ENCODE results near the gene APOA1.
A peak's percentile ranks its signal among the peaks of the same experiment; 100 is the strongest.
"Not testable (repeated sequence)": the region's sequence is repeated elsewhere in the genome, so short reads cannot be mapped to it uniquely, and the experiment has no call there.

APOA1 gene

DNA sequence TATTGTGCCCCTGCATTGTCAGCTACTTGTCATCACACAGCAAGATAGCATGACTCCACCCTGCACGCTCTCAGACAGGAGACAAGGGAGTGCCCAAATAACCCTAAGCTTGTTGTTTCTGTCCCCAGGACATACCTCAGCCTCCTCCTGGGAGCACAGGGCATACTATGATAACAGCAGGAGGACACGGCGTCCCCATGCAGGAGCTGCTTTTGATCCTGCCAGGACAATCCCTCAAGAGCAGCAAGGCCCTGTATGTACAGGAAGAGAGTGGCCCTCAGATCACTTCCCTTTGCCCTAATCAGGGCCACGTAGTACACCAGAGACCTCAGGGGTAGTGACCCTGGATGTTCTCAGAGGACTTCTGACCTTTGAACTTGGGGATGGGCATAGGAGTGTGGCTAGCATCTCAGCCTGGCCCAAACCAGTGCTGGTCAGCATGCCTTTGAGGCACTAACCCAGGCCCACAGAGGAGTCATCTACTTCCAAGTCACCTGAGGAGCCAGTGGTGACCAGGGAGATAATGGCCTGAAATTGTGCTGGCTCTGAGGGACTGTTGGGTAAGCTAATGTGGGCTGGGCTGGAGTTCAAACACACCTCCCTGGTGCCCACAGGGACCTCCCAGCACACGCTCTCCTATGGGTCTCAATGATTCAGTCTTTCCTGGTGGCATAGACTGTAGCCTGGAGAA lies 23.5 kb downstream of the APOA1 start:
- no peak for DNase-seq (ENCODE audit: low read depth)

DNA sequence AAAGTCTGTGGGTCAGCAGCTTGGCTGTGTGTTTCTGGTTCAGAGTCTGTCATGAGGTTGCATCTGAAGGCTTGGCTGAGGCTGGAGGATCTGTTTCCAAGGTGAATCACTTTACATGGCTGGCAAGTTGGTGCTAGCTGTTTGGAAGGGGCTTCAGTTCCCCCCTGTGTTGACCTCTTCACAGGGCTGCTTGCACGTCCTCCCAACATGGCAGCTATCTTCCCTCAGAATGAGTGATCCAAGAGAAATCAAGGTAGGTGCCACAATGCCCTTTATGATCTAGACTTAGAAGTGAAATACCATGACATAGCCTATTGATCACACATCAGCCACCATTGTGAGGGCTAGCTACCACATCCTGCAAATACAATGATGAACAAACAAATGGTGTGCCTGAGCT lies 24.3 kb downstream of the APOA1 start:
- no peak for DNase-seq (ENCODE audit: low read depth)

DNA sequence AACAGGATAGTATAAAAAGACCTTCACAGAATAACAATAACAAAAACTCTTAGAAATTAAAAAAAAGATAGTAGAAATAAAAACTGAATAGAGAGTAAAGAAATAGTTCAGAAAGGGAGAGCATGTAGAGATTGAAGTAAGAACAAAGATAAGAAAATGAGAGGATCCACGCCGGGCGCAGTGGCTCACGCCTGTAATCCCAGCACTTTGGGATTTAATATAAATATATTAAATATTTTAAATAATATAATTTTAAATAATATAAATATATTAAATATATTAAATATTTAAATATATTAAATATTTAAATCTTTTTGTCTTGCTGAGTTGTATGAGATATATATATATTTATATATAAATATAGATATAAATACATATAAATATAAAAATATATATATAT lies 25.3 kb downstream of the APOA1 start:
- no peak for DNase-seq (ENCODE audit: low read depth)

DNA sequence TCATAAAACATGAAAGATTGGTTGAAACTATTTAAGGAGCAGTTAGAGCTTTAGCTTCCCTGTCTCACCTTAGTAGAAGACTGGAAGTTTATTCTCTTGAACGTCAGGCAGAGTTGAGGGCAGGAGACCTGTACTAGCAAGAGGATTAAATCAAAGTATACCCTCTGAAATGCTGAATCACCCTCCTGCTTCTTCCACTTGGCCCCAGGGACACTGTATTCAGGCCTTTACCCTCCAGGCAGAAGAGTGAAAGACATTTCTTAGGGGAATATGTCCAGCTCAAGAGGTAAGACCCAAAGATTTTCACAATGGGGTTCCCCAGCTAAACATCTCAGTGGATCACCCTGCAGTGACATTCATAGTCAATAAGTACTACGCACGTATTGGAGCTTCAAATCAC lies 26.2 kb downstream of the APOA1 start:
- DNase-seq (ENCODE audit: low read depth), result no peak

DNA sequence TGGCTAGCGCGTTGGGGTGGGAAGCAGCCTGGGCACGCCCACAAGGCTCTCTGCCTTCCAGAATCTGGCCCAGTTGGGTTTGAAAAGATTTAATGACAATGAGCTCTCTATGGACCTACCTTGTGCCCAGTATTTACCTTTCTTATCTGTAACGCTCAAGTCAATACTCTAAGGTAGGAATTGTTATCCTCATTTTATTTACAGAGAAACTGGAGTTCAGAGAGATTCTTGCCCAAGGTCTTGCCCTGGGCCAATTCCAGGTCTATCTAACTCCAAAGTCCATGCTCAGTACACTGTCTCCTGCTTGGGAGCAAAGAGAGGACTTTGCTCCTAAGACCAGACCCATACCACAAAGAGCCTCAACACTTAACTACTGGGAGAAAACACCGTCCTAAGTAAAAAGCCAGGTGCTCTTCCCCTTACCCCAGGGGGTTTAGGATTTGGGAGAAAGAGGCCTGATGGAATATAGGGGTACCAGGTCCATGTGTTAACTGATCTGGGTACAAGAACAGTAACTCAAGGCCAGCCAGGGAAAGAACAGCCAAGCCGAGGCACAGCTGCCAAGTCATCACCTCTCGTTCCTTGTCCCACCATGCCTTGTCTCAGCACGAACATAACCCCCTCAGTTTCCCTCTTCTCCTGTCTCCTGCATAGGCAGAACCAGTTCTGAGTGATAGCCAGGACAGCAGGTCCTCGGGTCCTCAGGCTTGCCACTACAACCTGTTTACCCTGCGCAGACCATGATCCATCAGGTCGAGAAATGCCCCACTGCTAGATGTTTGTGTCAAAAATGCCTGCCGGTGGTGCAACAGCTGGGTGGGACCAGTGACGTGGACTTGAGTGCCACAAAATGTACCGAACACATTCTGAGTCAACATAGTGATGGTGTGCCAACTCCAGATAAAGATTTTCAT lies 28.9 kb downstream of the APOA1 start:
- DNase-seq (ENCODE audit: low read depth), result no peak

DNA sequence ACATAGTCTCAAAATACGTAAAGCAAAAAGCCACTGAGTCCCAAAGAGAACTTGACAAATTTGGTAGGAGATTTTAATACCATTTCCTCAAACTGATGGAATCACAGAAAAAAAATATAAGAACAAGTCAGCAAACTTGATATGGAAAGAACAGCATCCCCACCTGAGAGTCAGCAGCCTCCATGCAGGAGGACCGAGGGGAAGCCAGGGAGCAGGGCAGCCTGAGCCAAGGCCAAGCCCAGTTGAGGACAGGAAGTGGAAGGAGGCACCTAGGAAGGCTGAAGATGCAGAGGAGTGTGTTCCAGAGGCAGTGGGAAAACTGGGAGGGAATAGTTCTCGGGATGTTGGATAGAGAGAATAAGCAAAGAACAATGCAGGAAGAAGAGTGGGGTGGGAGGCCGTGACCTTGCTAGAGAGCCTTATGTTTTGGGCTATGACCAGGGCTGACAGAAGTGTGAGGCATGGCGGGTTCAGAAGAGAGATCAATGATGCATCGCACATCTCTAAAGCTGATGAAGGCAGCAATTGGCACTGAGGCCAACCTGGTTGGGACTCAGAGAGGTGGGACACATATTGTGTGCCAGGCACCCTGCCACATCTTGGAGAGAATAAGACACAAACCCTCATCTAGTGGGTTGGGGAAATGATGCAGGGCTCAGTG lies 29.7 kb downstream of the APOA1 start:
- no peak for DNase-seq (ENCODE audit: low read depth)

DNA sequence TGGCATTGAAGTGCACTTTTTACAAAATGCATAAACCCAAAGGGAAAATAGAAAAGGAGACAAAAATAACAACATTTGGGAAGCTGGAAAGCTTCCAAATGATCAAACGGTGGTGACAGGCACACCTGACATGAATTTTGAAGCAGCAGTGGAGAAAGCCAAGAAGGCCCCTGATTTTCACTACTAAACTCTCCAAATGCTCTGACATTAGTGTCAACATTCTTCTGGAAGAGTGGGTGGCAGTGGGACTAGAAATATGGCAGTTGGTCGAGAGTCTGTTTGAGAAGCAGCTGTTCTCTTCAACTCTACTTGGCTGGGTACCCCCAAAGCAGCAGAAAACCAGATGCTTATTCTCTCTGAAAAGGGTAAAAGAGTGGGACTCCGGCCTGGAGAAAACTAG lies 33.4 kb downstream of the APOA1 start:
- no peak for DNase-seq (ENCODE audit: low read depth)

DNA sequence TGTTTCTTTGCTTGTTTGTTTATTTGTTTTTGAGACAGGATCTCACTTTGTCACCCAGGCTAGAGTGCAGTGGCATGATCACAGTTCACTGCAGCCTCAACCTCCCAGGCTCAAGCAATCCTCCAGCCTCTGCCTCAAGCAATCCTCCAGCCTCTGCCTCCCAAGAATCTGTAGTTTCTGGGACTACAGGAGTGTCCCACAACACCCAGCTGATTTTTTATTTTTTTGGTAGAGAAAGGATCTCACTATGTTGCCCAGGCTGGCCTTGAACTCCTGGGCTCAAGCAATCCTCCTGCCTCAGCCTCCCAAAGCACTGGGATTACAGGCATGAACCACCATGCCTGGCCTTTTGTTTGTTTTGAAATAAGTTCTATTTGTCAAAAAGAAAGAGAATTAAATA lies 35.8 kb downstream of the APOA1 start:
- DNase-seq (ENCODE audit: low read depth), result not testable (repeated sequence)

DNA sequence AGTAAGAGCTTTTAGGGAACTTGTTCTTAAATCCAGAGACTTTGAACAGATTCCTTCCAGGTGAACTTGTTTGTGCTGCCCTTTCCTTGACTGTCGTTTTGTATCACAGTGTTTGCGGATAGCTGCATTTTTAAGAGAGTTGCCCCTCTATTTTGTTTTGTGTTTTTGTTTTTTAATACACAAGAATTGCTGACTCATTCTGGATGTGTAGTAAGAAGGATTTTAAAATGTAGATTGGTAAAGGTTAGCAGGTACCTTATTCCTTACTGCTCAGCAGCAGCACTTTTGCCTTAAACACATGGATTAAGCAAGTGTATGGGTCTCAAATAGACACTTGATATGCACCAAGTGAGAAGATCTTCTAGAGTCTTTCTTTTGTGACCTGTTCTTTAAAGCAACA lies 36.8 kb downstream of the APOA1 start:
- no peak for DNase-seq (ENCODE audit: low read depth)

DNA sequence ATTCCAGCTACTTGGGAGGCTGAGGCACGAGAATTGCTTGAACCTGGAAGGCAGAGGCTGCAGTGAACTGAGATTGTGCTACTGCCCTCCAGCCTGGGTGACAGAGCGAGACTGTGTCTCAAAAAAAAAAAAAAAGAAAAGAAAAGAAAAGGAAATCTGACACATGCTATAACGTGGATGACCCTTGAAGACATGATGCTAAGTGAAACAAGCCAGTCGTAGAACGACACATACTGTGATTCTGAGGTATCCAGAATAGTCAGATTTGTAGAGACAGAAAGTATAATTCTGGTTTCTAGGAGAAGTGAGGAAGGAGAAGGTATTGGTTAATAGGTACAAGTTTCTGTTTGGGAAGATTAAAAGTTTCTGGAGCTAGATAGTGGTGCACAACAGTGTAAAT lies 39.1 kb downstream of the APOA1 start:
- DNase-seq (ENCODE audit: low read depth), result no peak

DNA sequence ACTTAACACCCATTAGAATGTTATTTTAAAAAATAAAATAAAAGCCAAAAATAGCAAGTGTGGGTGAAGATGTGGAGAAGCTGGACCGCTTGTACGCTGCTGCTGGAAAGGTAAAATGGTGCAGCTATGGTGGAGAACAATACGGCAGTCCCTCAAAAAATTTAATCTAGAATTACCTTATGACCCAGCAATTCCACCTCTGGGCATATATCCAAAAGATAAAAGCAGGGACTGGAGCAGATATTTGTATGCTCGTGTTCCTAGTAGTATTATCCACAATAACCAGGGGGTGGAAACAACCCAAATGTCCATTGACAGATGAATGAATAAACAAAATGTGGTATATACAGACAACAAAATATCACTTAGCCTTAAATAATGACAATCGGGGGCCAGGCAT lies 39.6 kb downstream of the APOA1 start:
- DNase-seq (ENCODE audit: low read depth), result no peak

DNA sequence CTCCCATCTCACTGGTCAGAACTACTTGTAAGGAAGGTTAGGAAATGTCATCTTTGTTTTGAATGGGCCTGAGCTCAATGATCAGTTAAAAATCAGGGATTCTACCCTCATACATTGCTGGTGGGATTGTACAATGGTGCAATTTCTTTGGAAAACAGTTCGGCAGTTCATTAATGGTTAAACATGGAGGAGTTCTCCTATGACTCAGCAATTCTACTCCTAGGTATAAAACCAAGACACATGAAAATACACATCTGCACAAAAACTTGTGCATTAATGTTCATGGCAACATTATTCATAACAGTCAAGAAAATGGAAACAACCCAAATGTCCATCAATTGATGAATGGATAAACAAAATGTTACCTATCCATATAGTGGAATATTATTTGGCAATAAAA lies 40.9 kb downstream of the APOA1 start:
- no peak for DNase-seq (ENCODE audit: low read depth)

DNA sequence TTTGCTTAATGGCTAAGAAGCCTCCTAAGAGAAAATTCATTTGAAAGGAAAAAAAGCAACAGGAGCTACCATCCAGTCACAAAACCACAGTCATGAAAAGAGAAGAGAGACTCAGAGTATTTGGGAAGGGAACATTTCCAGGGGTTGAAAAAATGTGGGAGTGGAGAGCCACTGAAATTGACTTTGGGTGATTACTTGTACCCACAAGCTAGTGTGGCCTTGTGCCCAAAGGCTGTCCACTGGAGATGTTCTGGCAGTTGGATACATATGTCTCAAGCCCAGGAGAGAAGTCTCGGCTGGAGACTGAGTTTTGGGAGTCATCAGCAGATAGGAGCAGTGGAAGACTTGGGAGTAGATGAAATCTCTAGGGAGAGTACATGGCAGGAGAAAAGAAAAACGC lies 42.6 kb downstream of the APOA1 start:
- no peak for DNase-seq (ENCODE audit: low read depth)

DNA sequence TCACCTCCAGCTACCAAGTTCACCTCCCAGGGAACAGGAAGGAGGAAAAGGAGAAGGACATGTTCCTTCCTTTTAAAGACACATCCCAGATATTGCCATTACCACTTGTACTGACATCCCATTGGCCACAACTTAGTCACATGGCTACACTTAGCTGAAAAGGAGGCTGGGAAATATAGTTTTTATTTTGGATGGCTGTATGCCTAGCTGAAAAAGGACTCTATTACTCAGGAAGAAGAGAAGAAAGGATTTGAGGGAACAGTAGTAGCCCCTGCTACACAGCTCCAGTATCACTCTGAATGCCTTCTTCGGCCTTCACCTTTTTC lies 43.7 kb downstream of the APOA1 start:
- DNase-seq (ENCODE audit: low read depth), result no peak

DNA sequence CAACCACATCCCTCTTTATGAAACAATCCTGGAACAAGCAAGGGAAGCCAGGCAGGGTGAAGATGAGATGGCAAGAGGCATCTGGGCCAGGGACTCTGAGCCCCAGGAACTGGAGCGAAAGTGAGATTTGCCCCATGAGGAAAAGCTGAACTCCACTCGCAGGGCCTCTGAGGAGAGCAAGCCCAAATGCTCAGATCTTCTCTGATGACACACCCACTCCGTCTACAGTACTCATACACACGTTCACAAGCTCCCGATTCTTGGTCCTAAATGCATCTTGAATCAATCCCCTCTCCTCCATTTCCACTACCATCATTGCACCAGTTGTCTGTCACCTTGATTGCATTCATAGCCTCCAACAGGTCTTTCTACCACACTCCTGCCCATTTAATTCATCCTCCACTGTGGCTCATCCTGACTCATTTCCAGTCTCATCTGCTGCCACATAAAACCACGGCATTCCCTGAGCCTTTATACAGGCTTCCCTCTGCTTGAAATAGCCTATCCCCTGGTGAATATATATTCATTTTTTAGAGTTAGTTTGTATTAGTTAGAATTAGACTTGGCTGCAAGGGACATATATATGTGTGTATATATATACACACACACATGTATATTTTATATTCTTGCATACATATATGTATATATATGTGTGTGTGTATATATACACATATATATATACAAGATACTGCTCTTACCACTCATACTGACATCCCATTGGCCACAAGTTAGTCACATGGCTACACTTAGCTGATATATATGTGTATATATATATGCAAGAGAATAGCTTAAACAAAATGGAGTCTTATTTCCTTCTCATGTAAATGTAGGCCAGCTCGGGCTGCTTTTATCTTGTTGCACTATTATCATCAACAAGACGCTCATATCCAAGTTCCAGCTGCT lies 44.3 kb downstream of the APOA1 start:
- no peak for DNase-seq (ENCODE audit: low read depth)

DNA sequence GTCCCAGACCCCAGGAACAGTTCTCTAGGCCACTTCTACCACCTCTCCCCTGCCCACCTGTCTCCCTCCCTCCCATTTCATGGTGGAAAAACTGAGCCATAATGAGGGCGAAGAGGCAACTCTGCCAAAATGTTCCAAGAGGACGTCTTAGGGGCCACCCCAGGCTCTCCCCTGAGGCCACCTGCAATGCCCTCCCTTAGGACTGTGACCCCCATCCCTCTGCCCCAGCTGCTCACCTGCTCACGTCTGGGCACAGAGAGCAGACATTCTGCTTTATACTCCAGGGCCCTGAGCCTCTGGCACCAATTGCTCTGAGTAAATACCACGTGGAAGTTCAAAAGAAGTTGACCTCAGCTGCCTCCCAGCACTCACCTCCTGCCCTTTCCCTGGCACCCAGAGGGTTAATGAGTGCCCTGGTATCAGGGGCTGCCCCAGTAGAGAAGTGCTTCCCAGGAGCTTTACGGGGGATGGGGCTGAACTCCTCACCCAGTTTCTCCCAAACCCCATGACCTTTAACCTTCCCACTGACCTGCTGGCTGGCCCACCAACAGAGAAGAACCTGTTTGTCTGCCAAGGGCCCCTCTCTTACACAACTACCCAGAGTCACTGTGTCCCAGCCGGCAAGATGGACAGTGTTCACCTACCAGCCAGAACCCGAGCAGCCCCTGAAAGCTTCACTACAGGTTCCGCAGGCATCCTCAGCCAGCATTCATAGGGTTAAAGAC lies 45.1 kb downstream of the APOA1 start:
- DNase-seq (ENCODE audit: low read depth), result no peak

DNA sequence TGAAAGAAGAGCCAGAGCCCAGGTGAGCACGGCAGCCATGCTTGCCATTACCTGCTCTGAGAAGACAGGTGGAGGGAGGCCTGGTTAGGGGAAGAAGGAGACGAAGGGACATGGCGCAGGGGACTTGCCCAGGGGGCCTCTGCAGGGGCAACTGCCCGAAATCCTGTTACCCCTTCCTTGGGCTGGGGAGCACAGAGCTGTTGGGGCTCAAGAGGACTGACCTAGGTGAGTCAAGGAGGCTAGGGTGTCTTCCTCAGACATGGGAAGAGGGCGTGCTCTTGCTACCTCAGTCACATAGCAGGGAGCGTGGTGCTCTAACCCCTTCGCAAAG lies 45.6 kb downstream of the APOA1 start, which contains the start of gene APOA5:
Gene APOA5 (minus strand): TSS at position 67 of the 331 bp plus-strand sequence. CDS start 19 bp downstream, at position 48.
- DNase-seq (ENCODE audit: low read depth), result no peak

DNA sequence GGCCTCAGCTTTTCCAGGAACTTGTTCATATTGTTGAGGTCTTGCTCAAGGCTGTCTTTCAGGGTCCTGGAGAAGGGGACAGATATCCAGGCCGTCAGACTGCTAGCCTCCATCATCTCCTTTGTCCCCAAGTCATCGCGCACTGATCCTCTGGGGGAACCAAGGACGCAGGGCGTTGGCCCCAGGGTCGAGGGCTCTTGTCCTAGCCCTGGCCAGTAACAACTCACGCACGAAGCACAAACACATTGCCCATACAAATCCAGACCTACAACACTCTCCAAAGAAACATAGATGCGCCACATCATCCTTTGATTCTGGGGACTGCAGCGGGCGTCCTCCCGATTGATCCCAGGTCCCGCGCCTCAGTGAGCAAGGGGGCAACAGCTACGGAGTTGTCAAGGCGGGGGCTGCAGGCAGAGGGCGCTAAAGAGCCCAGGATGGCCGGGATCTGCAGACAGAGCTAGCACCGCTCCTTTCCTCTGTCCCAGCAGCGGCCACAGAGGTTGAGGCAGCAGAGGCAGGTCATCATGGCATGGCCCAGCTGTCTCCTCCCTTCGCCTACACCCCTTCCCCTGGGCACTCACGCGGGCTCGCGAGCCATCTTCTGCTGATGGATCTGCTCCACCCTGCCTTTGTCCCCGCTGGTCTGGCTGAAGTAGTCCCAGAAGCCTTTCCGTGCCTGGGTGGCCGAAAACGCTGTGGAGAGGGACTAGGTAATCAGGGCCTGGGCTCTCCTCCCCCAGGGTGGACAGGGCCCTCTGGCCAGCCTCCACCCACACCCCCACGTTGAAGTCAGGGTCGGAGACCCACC lies 46.2 kb downstream of the APOA1 start:
- DNase-seq (ENCODE audit: low read depth), result peak; percentile 62

DNA sequence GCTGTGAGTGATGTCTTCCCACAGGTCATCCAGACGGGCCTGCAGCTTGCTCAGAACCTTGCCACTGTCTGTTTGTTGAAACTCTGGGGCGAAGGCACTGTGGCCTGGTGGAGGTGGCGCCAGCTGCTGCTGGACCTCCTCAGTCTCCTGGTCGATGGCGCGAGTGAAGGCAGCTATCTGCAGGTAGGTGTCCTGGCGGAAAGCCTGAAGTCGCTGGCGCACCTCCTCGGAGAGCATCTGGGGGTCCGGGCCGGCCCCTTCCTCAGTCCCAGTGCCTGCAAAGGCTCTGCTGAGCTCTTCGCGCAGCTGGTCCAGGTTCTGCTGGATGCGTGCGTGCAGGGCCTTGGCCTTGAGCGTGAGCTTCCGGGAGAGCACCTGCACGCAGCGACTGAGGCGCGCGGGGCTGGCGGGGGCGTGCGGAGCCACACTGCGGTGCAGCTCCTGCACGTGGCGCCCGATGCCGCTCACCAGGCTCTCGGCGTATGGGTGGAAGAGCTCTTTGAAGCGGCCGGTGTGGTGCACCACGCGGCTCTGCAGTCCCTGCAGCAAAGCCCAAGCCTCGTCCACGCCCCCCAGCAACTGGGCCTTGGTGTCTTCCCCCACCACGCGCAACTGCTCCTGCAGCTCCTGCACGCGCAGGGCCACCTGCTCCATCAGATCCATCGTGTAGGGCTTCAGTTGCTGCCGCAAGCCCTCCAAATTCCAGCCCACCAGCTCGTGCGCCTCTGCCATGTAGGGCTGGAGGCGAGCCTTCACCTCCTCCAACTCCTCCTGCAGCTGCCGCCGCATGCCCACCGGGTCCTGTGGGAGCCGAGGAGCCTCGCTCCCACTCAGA lies 47.0 kb downstream of the APOA1 start:
- DNase-seq (ENCODE audit: low read depth), result no peak

DNA sequence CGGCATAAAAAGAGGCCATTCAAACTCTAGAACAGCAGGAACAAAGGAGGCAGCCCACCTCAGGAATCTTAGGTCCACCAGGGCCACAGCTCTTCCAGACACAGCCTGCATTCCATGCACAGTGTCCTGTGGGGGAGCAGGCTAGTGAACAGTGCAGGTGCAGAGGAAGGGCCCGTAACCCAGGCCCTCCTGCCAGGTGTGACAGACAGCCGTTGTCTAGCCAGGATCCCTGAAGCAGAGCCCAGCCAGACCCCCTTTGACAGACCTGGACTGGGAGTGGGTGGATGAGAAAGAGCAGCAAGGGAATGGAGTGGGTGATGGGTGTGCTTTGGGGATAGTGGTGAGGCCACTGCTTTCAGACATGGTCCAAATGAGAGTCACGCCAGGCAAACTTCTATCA lies 48.4 kb downstream of the APOA1 start:
- no peak for DNase-seq (ENCODE audit: low read depth)

All from stimulated activated CD8-positive, alpha-beta memory T cell treated with anti-CD3 and anti-CD28 coated beads, Interleukin-7, amount 100 ng/mL, for 24 hours (primary cell).